Retinal pigment epithelial cell (primary cell): Measurements from ENCODE around the gene SLC35A3.
"Not testable (repeated sequence)": the region's sequence is repeated elsewhere in the genome, so short reads cannot be mapped to it uniquely, and the experiment has no call there.

Source experiments
- DNase-seq: peaks from one replicate; pipeline ENCODE4 v3.0.0-alpha.2; 2010; ENCODE audit warnings: low read depth
- H3K4me3 ChIP-seq: 2 replicates; pipeline ENCODE4 v1.5.1; 2011; ENCODE audit warnings: mild to moderate bottlenecking, low read length, control low read depth, moderate library complexity
- TF ChIP-seq, protein P1 (sequence below): conservative IDR thresholded peaks from 2 replicates; pipeline ENCODE4 v1.5.1; 2011; ENCODE audit warnings: low read depth, low read length, control low read depth, inconsistent platforms

SLC35A3 gene

DNA sequence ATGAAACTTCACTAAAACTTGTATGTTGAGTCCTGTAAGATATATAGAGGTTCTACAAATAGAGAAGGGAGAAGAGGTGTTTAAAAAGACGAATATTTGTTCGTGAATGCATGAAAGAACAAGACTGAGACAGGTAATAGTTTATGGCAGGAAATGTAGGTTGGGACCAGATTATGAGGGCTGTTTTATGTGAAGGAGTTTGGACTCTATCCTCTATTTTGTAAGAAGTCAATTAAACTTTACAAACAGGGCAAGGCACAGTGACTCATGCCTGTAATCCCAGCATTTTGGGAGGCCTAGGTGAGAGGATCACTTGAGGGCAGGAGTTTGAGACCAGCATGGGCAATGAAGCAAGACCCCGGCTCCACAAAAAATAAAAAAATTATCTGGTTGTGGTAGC lies 5.7 kb downstream of the SLC35A3 start:
- no peak overlapping the region for H3K4me3 ChIP-seq
- no peak for DNase-seq
- TF ChIP-seq, protein P1, sequence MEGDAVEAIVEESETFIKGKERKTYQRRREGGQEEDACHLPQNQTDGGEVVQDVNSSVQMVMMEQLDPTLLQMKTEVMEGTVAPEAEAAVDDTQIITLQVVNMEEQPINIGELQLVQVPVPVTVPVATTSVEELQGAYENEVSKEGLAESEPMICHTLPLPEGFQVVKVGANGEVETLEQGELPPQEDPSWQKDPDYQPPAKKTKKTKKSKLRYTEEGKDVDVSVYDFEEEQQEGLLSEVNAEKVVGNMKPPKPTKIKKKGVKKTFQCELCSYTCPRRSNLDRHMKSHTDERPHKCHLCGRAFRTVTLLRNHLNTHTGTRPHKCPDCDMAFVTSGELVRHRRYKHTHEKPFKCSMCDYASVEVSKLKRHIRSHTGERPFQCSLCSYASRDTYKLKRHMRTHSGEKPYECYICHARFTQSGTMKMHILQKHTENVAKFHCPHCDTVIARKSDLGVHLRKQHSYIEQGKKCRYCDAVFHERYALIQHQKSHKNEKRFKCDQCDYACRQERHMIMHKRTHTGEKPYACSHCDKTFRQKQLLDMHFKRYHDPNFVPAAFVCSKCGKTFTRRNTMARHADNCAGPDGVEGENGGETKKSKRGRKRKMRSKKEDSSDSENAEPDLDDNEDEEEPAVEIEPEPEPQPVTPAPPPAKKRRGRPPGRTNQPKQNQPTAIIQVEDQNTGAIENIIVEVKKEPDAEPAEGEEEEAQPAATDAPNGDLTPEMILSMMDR: no peak

- DNase-seq, H3K4me3 ChIP-seq: not testable (repeated sequence)
These were observed 7.5 kb downstream of the SLC35A3 start for GRCh38 chr1:99977326-99977725.

GRCh38 chr1:99978218-99978617 lies 8.4 kb downstream of the SLC35A3 start:
- TF ChIP-seq, protein P1: no peak
- no peak overlapping the region for H3K4me3 ChIP-seq
- DNase-seq: no peak

DNA sequence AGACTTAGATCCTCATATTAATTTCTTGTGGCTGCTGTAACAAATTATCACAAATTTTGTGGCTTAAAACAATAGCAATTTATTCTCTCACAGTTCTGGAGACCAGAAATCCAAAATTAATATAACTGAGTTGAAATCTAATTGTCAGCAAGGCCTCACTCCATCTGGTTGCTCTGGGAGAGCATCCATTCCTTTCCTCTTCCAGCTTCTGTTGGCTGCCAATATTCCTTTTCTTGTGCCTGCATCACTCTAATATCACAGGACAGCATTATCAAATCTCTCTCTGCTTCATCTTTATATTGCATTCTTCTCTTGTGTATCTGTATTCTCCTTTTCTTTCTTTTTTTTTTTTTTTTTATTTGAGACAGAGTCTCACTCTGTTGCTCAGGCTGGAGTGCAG lies 9.3 kb downstream of the SLC35A3 start:
- no peak for DNase-seq
- no peak overlapping the region for H3K4me3 ChIP-seq
- TF ChIP-seq, protein P1: no peak

GRCh38 chr1:99980928-99981327 lies 11.1 kb downstream of the SLC35A3 start:
- H3K4me3 ChIP-seq: no peak overlapping the region
- DNase-seq: no peak
- TF ChIP-seq, protein P1: no peak

DNA sequence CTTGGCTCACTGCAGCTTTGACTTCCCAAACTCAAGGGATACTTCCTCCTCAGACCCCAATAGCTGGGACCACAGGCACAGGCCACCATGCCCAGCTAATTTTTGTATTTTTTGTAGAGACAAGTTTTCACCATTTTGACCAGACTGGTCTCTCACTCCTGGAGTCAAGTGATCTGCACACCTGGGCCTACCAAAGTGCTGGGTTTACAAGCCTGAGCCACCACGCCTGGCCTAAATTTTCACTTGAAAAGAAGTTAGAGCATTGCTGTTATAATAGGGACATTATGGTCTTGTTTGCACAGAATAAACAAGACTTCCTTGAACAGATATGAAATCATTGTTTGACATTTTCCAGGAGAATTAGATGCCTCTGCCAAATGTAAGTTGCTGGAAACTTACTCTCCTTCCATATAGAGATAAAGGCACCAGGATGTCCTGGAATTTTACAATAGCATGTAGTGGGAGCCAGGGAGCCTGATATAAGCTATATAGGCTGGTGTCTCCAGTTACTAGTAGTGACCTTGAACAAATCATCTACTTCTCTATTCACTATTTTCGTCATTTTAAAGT lies 16.9 kb downstream of the SLC35A3 start:
- no peak overlapping the region for H3K4me3 ChIP-seq
- TF ChIP-seq, protein P1: no peak
- DNase-seq: no peak

- TF ChIP-seq, protein P1: no peak
- no peak overlapping the region for H3K4me3 ChIP-seq
- DNase-seq: no peak
These were observed 18.5 kb downstream of the SLC35A3 start for GRCh38 chr1:99988210-99988765.
